HepG2 (cell line): ENCODE measurements around the gene DCAF16. TPM values are rescaled to one million over a fixed set of nuclear protein-coding genes. Genes with fewer than 3 reads are reported as not detected.

Source experiments
- ATAC-seq: fragments of 200-7000 bp; cut with Tn5 transposase; 3 replicates; pipeline ENCODE4 v1.9.1; 2020; ENCODE audit warnings: mild to moderate bottlenecking, moderate library complexity
- BruUV-seq: library from RNA; stranded (reverse); fragments of 400-500 nt; replicated peaks from 2 replicates; lab custom pipeline; 2021; lab: Mats Ljungman, UMichigan
- CTCF ChIA-PET: fragments of 300-600 bp; formaldehyde crosslinking; extraction: SDS; loops from one replicate; lab custom pipeline; 2021; ENCODE audit warnings: low total read pairs, inconsistent platforms, low intra/inter-chr PET ratio; lab: Yijun Ruan, JAX
- POLR2A ChIA-PET: fragments of 350-600 bp; sonication (Branson Sonifier 250); formaldehyde crosslinking; loops from one replicate; lab custom pipeline; 2020; ENCODE audit warnings: antibody characterized with exemption, inconsistent platforms; lab: Yijun Ruan, JAX
- DNase-seq: peaks from one replicate; pipeline ENCODE4 v3.0.0-alpha.2; 2015; ENCODE audit warnings: low spot score
- FAIRE-seq: peaks from 3 replicates; lab custom pipeline; 2011; peaks lifted over from hg19 to GRCh38; lab: Jason Lieb, UNC
- H2AFZ ChIP-seq: one replicate; pipeline ENCODE4 v1.6.1; 2011; ENCODE audit warnings: low read length, inconsistent platforms
- H3K27ac ChIP-seq: fragments of 300-600 bp; 3 replicates; pipeline ENCODE4 v1.8.0; 2011; ENCODE audit warnings: mixed run types, mild to moderate bottlenecking, mixed read lengths, low read length, inconsistent platforms; ENCODE audit not compliant: insufficient read depth; ENCODE audit errors: extremely low read length
- H3K27me3 ChIP-seq, 2 experiments: fragments of 200-600 bp in 1 of 2; 2 replicates in 1 of 2; 3 replicates in 1 of 2; pipeline versions ENCODE4 v1.6.0 to v1.8.0; 2011; ENCODE audit warnings: low read length in 2 of 2, mild to moderate bottlenecking in 2 of 2, moderate library complexity in 2 of 2, inconsistent platforms in 1 of 2; ENCODE audit not compliant: insufficient read depth in 2 of 2, control insufficient read depth in 1 of 2
- H3K36me3 ChIP-seq, 2 experiments: fragments of 200-600 bp in 1 of 2; replicated peaks in 1 of 2; 2 replicates in 1 of 2; 3 replicates in 1 of 2; pipeline versions ENCODE4 v1.5.1 to v1.8.0; 2011; ENCODE audit warnings: low read length in 2 of 2, inconsistent platforms in 1 of 2; ENCODE audit not compliant: insufficient read depth in 2 of 2, control insufficient read depth in 1 of 2
- H3K4me1 ChIP-seq: 2 replicates; pipeline ENCODE4 v1.5.1; 2012; ENCODE audit warnings: low read length, inconsistent platforms; ENCODE audit not compliant: insufficient read depth
- H3K4me2 ChIP-seq: 2 replicates; pipeline ENCODE4 v1.6.0; 2011; ENCODE audit warnings: low read depth, low read length, inconsistent platforms
- H3K4me3 ChIP-seq, 3 experiments: fragments of 200-600 bp in 1 of 3; sonication (generic), shearing (Covaris generic) in 1 of 3; replicated peaks in 1 of 3; 2 replicates each; pipeline ENCODE4 v1.5.1; 2011 to 2016; ENCODE audit warnings: low read length in 3 of 3, inconsistent platforms in 2 of 3, low read depth in 2 of 3, mild to moderate bottlenecking in 2 of 3, control low read depth in 1 of 3, mixed read lengths in 1 of 3; ENCODE audit not compliant: insufficient read depth in 1 of 3
- H3K79me2 ChIP-seq: one replicate; pipeline ENCODE4 v1.6.1; 2011; ENCODE audit warnings: low read length, inconsistent platforms; ENCODE audit not compliant: insufficient read depth
- H3K9ac ChIP-seq: 2 replicates; pipeline ENCODE4 v1.6.0; 2011; ENCODE audit warnings: mild to moderate bottlenecking, low read depth, low read length, inconsistent platforms; ENCODE audit not compliant: insufficient read depth
- H3K9me3 ChIP-seq: 2 replicates; pipeline ENCODE4 v1.5.1; 2012; ENCODE audit warnings: mild to moderate bottlenecking, low read length
- H4K20me1 ChIP-seq: 2 replicates; pipeline ENCODE4 v1.6.0; 2011; ENCODE audit warnings: inconsistent platforms, mild to moderate bottlenecking, low read length, moderate library complexity; ENCODE audit not compliant: insufficient read depth
- CCAR2 ChIP-seq: fragments of 200-400 bp; formaldehyde crosslinking; optimal IDR thresholded peaks from 2 replicates; pipeline ENCODE3; 2018; ENCODE audit warnings: low read depth, mild to moderate bottlenecking, low read length, moderate library complexity
- HNRNPL ChIP-seq: fragments of 200-400 bp; formaldehyde crosslinking; IDR thresholded peaks from 2 replicates; pipeline ENCODE4 v1.6.1; 2017; ENCODE audit warnings: mild to moderate bottlenecking, low read depth, low read length
- ISL2 ChIP-seq: sonication (generic); formaldehyde crosslinking; IDR thresholded peaks from 2 replicates; pipeline ENCODE4 v1.5.0; 2020; ENCODE audit warnings: missing genetic modification reagents
- NONO ChIP-seq, 2 experiments: fragments of 450-650 bp in 1 of 2; sonication (generic) in 1 of 2; formaldehyde crosslinking in 1 of 2; IDR thresholded peaks in 1 of 2; conservative IDR thresholded peaks in 1 of 2; 2 replicates each; pipeline versions ENCODE4 v1.6.1 to v1.8.0; 2017 to 2022; ENCODE audit warnings: mild to moderate bottlenecking in 1 of 2, missing genetic modification reagents in 1 of 2, moderate library complexity in 1 of 2
- ZBTB20 ChIP-seq: sonication (generic); formaldehyde crosslinking; IDR thresholded peaks from 2 replicates; pipeline ENCODE4 v1.8.1; 2023; ENCODE audit warnings: missing genetic modification reagents, low read depth, mild to moderate bottlenecking, borderline replicate concordance
- ZNF333 ChIP-seq: sonication (generic); formaldehyde crosslinking; IDR thresholded peaks from 2 replicates; pipeline ENCODE4 v1.4.0; 2020; ENCODE audit warnings: mild to moderate bottlenecking, missing genetic modification reagents, borderline replicate concordance
- ZNF468 ChIP-seq: sonication (generic); formaldehyde crosslinking; IDR thresholded peaks from 2 replicates; pipeline ENCODE4 v1.8.0; 2022; ENCODE audit warnings: mild to moderate bottlenecking, moderate library complexity, missing genetic modification reagents
- ZSCAN21 ChIP-seq: sonication (generic); formaldehyde crosslinking; IDR thresholded peaks from 2 replicates; pipeline ENCODE4 v1.8.0; 2022; ENCODE audit warnings: mild to moderate bottlenecking, missing genetic modification reagents, moderate library complexity, borderline replicate concordance
- WGBS: methylation state at CpG from one replicate; pipeline ENCODE4 v1.1.6; 2017; ENCODE audit warnings: low lambda C conversion rate; 5-methylcytosine and 5-hydroxymethylcytosine counted together
- in situ Hi-C: cut with HindIII; loops from 2 replicates; pipeline ENCODE4 v1.10.0; 2017; ENCODE audit warnings: low pct_unique_long_range_greater_than_20kb; ENCODE audit not compliant: extremely low pct_ligation_motif_present
- intact Hi-C: fragments of 100-400 bp; cut with micrococcal nuclease; formaldehyde crosslinking; loops from one replicate; pipeline ENCODE4 v1.10.0; 2022; ENCODE audit not compliant: unreplicated experiment
- polyA plus RNA-seq, 8 experiments: library from polyadenylated mRNA; depleted of rRNA in 3 of 8; stranded (reverse) in 7 of 8; unstranded in 1 of 8; fragments of >200 nt; fragmentation: Illumina TruSeq in 4 of 8; extraction: Trizol in 4 of 8; gene quantifications; 2 replicates each; pipeline versions ENCODE4 v1.2.1 to v1.2.3, GENCODE V29; 2011 to 2016; ENCODE audit warnings: low read depth in 4 of 8, missing spikeins in 1 of 8, mixed read lengths in 1 of 8; ENCODE audit not compliant: insufficient read depth in 1 of 8
- total RNA-seq, 5 experiments: library from RNA; depleted of rRNA; stranded (reverse); fragments of >200 nt; fragmentation: Illumina TruSeq; extraction: Trizol; gene quantifications; 2 replicates each; pipeline ENCODE4 v1.2.3, GENCODE V29; 2016; ENCODE audit warnings: low read depth in 1 of 5

The DCAF16 gene
- total and polyA plus RNA-seq, 2 of the 13 experiments (the other 11 are each of a cell fraction or from before 2014, with no cell fraction given) = 37.5 to 41.9 TPM

DNA sequence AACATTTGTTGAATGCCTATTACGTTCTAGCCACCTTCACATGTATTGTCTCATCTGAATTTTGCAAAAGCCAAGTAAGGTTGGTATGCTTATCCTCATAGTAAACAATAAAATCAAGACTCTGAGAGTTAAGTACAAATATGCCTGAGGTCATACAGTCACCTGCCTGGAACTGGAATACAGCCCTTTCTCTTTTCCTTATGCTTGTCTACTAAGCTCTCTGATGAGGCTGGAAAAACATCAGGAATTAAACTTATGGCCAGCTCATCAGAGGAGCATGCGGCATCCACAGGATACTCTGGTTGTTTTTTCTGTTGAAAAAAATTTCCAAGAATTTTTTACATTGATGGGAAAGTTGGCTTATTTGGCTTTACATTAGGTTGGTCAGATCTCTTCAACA lies 35.7 kb upstream of the DCAF16 start:
- TF ChIP-seq ZSCAN21 (no peak), CCAR2 (no peak), ZBTB20 (CRISPR knock-in tag) (no peak), NONO (IDR thresholded peaks at IDR 0.05) (no peak), NONO (CRISPR knock-in tag; conservative IDR thresholded peaks at IDR 0.05) (no peak), ZNF468 (CRISPR knock-in tag) (no peak), HNRNPL (no peak), ZNF333 (CRISPR knock-in tag) (no peak), ISL2 (CRISPR knock-in tag) (no peak)
- TF ChIP-seq, all 625 proteins: peak for 0
- Histone ChIP-seq H2AFZ (no peak overlapping the region), H3K36me3 (peaks cover 3 to 33% of the 10 kb centered on the region in 2 experiments; a peak in 3 of 5 replicates), H3K4me1 (0 out of 2 replicates have a peak, but pooled peaks cover 10% of the 10 kb centered on the region), H3K4me3 (no peak overlapping the region), H3K79me2 (no peaks in the 10 kb centered on the region), H4K20me1 (no peaks in the 10 kb centered on the region), H3K27ac (no peak overlapping the region), H3K9ac (no peak overlapping the region), H3K4me2 (no peak overlapping the region), H3K9me3 (no peaks in the 10 kb centered on the region), H3K27me3 (no peaks in the 10 kb centered on the region)
- in situ Hi-C loops (no loop called here), intact Hi-C loops (no loop called here)
- BruUV-seq = no TSS peak
- CTCF ChIA-PET = no interaction called here
- no peak for DNase-seq
- POLR2A ChIA-PET = no interaction called here
- WGBS = 98% methylated on average over 2 of the region's 2 CpGs
- FAIRE-seq = no peak
- ATAC-seq = no peak; the same call in 2 of the 3 replicates
